ENCODE data around the gene SCD.

DNA sequence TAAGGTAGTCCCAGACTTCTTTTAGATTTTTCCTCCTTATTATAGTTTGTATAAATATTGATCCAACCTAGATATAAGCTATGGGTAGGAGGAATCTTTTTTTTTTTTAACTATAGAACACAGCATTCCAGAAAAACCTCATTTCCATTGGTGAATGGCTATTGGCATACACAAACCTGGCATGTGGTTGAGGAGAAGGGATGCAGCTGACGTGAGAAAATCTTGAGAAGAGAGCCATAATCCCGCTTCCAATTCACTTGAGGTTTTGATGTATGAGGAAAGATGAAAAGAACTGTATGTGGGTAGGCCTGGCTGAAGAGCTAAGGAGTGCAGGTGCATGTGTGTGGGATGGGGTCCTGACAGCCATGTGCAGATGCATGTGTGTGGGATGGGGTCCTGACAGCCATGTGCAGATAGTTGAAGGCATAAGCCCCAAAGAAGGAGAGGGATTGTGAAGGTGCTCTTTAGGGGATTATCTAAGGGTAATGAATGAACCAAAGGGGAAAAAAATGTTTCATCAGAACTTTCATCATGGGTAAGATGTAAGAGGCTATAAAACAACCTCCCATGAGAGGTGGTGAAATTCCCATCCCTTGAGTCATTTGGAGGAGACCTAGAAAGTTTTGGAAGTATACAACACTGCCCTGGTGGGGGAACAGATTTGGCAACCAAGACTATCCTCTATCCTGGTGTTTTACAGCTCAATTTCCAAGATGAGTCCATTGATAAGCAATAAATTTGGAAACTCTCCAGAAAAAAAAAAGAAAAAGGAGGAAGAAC, 13.2 kb upstream of the SCD start:
- TF ChIP-seq POLR2A (IDR thresholded peaks at IDR 0.05; ENCODE audit: low read depth, low read length) = no peak
- TF ChIP-seq POLR2AphosphoS5 (IDR thresholded peaks at IDR 0.05; ENCODE audit: low read depth, low read length) = no peak
- no peak for TF ChIP-seq TAF1 (IDR thresholded peaks at IDR 0.05; ENCODE audit: borderline replicate concordance, low read depth, low read length)
